HUDEP-2 (cell line): ENCODE results near the gene MPHOSPH9.
"Not testable (repeated sequence)": the region's sequence is repeated elsewhere in the genome, so short reads cannot be mapped to it uniquely, and the experiment has no call there.

Experiments
- DNase-seq, 76 experiments: peaks; one replicate each; lab custom pipeline; 2025; ENCODE audit not compliant: unreplicated experiment in 76 of 76; lab: John Stamatoyannopoulos, UW

Gene MPHOSPH9

DNA sequence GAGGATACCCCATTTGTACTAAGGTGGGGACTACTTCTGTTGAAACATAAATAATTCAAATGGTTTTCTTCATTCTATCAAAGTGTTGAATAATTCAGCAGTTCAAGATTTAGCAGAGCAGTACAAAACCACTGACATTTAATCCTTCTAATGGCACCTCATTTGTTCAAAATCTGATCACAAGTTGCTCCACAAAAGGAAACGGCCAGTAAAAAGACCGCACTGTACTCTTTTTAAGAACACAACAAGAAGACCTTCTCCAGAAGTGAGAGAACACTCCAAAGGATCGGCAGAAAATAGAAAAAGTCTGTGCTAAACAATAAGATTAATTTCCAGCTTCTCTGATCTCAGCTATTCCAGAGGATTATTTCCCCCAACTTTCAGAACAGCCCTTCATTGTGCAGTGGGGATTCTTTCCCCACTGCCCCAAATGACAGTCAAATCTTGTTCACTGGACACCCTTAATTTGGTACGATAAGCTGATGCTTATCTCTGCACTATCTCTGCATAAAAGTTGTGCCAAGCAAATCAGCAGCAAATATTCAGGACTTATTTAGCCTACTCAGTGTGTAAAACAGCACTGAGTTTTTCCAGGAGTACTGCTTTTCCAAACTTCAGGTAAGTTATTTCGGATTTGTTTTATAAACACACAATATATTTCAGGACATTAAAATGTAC lies 5.2 kb downstream of the MPHOSPH9 start:
- no peak for DNase-seq

DNA sequence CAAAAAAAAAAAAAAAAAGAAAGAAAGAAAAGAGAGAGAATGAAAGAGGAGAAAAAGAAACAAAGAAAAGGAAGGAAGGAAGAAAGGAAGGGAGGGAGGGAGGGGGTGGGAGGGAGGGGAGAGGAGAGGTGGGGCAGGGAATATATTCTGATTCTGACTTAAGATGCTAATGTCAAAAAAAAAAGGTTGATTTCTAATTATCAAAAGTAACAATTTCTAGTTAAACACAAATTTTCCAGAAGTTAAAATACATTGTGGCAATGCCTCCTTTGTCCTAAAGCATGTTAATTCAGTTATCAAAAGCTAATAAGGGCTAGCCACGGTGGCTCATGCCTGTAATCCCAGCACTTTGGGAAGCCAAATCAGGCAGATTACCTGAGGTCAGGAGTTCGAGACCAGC lies 7.5 kb downstream of the MPHOSPH9 start:
- no peak for DNase-seq

DNA sequence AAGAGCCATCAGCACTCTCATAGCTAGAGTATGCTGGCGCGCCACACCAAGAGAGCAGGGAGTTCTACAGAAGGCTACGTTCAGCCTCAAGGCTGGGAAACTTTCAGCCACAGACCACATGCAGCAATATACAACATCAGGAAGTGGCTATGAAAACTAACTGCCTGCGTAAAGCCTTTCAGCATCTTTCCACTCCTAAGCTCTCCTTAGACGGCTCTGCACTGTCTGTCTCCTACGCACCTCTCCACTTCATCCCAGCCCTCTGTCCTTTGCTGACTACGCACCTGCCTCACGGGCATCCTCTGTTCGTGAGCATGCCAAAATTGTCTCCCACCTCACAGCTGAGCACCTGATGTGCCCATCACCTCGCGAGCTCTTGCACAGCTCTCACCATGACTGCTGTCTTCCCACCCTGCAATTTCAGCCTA lies 9.7 kb downstream of the MPHOSPH9 start:
- DNase-seq = no peak

DNA sequence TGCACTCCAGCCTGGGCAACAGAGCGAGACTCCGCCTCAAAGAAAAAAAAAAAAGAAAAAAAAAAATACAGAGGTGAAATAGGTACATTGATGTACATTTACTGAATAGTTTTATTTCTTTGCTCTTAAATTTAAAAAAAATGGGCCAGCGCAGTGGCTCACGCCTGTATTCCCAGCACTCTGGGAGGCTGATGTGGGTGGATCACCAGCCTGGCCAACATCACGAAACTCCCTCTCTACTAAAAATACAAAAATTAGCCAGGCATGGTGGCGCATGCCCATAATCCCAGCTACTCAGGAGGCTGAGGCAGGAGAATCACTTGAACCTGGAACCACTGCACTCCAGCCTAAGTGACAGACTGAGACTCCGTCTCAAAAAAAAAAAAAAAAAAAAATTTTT lies 25.1 kb downstream of the MPHOSPH9 start:
- DNase-seq = not testable (repeated sequence)

DNA sequence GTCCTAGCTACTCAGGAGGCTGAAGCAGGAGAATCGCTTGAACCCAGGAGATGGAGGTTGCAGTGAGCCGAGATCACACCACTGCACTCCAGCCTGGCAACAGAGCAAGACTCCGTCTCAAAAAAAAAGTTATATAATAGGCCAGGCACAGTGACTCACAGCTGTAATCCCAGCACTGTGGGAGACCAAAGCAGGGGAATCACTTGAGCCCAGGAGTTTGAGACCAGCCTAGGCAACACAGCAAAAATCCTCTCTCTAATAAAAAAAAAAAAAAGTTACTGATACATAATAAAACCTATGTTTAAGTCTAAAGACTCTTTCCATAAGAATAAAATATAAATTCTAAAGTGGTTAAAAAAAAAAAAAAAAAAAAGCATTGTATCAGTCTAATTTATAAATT lies 26.1 kb downstream of the MPHOSPH9 start:
- not testable (repeated sequence) for DNase-seq

DNA sequence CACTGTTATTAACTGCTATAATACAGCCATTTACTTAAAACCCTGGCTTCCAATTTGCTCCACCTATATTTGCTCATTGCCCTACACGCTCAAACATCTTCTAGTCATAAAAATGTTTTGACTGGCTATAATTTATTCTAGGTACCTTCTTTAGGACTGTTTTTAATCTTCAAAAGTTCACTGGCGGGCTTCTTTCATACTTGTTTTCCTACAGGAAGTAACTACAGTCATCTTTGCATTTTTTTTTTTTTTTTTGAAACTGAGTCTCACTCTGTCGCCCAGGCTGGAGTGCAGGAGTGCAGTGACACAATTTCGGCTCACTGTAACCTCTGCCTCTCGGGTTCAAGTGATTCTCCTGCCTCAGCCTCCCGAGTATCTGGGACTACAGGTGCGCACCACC lies 32.5 kb downstream of the MPHOSPH9 start:
- no peak for DNase-seq

DNA sequence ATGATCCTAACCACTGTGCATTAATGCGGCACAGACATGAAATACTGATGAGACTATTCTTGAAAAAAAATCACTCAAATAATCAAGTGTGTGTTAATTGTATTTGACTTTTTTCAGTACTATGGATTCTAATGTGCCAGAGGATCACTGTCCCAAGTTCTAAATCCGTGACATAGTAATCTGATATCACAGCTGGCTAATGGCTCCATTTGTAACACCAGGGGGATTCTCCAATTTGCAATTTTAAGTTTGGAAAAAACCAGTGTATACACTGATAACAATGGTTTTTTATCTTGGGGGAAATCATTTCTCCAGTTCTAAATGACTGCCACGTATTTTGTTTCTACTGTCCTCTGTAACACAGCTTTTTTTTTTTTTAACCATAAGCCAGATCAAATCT lies 33.0 kb downstream of the MPHOSPH9 start:
- no peak for DNase-seq

DNA sequence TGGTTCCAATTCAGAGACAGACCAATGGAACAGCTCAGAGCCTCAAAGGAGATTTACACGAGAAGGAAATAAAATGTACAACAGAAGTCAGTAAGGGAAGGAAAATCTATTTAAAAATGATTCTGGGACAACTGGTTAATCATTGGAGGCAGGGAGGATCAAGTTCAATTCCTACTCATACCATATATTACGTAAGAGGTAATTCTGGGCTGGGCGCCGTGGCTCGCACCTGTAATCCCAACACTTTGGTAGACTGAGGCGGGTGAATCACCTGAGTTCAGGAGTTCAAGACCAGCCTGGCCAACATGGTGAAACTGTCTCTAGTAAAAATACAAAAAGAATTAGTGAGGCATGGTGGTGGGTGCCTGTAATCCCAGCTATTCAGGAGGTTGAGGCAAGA lies 45.3 kb downstream of the MPHOSPH9 start:
- no peak for DNase-seq

DNA sequence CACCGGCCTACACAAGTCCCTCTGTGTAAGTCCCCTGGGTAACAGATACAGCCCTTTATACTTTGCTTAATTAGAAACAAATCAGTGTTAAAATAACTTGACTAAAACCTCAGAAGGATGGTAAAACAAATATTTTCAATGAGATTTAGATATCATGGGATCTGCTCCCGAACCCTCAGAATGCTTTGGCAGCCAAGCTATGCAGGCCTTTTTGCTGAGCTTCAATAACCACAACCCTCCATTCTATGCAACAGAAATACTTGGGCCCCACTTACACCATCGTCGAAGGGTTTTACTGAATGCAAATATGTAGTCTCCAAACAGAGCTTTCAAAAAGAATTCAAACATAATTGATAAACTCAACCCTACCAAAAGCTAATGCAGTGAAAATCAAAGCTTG lies 52.8 kb downstream of the MPHOSPH9 start:
- no peak for DNase-seq

DNA sequence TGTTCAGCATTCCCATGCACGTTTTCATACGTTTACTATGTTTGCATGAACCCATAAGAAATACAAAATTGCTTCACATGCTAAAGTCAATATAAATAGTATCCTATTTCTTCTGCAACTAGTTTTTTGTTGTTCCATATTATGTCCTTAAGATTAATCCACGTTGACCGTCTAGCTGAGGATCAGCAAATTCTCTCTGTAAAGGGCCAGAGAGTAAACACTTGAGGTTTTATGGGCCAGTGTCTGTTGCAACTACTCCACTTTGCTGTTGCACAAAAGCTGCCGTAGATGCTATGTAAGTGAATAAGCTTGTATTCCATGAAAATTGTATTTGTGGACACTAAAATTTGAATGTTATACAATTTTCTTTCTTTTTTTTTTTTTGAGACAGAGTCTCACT lies 61.0 kb downstream of the MPHOSPH9 start:
- no peak for DNase-seq

DNA sequence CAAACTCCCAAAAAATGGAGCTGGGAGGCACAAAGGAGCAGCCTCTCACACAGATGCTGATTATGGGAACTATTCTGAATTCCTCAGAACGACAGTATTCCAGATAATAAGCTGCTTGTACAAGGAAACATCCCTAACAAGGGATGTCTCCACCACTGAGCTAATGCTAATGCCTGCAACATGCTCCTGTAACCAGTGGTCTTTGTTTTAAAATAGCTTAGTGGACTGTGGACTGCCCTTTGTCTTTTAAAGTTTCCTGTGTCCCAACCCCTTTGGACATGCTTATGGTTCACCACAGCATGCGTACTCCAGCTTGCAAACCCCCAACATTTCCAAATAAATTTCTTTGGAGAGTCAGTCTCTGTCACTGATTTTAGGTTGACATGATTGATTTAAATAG lies 65.6 kb downstream of the MPHOSPH9 start:
- DNase-seq = no peak

DNA sequence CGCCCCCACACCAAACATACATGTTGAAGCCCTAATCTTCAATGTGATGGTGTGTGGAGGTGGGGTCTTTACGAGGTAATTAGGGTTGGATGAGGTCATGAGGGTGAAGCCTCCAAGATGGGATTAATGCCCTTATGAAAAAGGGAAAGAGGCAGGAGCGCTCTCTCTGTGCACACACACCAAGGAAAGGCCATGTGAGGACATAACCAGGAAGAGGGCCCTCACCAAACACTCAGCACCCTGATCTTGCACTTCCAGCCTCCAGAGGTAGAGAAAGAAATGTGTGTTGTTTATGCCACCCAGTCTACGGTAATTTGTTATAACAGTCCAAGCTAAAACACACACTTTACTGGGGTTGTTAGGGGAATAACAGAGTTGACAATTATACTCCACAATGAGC lies 67.4 kb downstream of the MPHOSPH9 start:
- DNase-seq = no peak

DNA sequence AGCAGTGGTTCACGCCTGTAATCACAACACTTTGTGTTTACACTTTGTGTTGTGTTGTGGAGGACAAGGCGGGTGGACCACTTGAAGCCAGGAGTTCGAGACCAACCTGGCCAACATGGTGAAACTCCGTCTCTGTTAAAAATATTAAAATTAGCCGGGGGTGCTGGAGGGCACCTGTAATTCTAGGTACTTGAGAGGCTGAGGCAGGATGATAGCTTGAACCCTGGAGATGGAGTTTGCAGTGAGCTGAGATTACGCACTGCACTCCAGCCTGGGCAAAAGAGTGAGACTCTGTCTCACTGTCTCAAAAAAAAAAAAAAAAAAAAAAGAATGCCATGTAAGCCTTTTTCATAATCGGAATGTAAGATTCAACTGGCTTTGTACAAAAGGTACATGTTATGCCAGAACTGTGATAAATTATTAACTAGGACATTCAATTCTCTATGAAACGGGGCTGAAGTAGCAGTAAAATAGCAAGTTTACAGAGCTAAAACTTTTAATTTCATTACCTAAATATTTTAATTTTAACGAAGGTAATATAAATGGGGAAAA lies 68.2 kb downstream of the MPHOSPH9 start:
- no peak for DNase-seq

DNA sequence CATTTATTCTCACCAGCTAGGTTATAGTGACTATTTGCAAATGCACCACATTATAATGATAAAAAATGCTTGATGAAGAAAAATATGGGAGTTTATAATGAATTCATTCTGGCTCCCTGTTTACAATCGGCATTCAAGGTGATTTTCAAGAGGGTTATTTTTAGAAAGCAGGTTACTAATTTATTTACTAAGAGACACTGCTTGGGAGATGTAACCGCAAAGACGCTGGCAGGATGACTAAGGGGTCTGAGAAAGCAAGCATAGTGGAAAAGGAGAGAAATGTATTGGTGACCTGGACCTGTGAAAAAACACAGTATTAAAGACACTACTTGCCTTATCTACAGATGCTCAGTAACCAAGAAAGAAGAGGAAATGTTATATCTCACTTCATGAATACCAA lies 68.7 kb downstream of the MPHOSPH9 start:
- no peak for DNase-seq

DNA sequence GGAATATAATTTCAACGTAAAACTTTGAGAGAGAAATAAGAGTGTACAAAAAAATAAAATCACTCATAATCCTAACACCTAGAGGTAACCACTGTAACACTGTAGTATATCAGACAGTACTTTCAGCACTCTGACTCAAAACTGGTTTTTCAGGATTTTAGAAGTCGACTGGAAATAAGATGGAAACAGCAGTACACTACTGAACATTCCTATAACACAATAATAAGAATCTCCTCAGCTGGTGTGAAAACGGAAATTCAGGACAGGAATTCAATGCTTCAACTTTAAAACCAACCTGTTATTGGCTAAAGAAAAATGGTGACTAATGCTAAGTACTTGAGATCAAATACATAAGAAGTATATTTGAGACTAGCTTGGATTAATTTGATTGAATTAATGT lies 69.7 kb downstream of the MPHOSPH9 start:
- no peak for DNase-seq

DNA sequence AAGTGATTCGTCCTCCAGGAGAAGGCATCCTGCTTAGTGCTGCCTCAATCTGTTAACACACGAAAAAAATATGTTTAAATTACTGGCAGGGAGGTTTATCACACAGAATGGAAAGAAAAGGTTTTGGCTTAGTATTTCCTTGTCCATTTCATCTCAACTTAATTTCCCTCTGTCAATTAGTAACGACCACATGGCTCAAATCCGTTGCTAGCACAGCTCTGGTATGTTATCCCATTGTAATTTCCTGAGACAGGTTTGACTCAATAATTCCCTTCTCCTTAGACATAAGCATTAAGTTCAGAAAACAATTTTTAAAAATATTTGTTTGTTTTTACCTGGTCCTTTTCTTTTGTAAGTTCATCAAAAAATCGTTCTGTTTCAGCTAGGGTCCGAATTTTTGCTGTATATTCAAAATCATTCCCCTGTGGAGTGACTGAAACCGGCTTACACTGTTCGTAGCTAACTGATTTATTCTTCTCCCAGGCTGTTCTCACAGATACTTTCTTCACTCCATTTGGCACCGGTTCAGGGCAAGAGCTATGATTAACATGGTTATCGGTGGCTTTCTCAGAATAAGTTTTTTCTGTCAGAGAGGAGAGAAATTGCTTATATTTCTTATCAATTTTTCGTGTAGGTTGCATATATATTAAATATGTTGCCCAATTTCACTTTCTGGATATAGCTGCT lies 72.0 kb downstream of the MPHOSPH9 start:
- DNase-seq = no peak

DNA sequence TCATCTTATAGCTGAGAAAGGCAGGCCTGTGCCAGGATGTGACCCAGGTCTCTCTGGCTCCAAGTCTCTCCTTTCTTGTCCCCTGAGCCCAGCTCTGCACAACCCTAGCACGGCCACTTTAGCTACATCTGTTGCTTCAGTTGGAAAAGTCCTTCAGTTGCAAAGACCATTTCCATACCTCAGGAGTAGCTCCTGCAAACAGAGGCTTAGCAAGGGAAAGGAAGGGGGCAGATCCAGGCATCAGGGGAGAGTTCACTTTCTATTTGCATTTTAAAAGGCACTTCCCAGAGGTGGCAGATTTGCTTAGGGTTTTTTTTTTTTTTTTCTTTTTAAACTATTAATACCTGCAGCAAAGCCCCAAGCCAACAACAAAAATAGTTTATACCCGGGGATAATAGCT lies 79.0 kb downstream of the MPHOSPH9 start:
- no peak for DNase-seq

DNA sequence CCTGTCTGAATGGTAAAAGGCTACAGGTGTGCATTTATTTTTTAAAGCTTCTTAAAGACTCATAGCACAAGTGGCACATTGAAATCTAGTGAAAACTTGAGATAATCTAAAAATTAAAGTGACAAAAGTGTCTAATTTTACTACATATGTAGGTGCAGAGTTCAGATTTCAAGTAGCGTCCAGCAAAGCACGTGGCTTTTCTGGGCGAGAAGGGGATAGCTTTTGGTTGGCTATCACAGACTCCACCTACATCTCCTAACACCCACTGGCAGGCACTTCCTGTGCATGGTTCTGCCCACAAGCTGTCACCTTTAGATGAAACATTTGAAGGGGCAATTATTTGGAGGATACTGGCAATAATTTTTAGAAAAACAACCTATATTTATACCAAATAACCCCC lies 80.1 kb downstream of the MPHOSPH9 start:
- no peak for DNase-seq

DNA sequence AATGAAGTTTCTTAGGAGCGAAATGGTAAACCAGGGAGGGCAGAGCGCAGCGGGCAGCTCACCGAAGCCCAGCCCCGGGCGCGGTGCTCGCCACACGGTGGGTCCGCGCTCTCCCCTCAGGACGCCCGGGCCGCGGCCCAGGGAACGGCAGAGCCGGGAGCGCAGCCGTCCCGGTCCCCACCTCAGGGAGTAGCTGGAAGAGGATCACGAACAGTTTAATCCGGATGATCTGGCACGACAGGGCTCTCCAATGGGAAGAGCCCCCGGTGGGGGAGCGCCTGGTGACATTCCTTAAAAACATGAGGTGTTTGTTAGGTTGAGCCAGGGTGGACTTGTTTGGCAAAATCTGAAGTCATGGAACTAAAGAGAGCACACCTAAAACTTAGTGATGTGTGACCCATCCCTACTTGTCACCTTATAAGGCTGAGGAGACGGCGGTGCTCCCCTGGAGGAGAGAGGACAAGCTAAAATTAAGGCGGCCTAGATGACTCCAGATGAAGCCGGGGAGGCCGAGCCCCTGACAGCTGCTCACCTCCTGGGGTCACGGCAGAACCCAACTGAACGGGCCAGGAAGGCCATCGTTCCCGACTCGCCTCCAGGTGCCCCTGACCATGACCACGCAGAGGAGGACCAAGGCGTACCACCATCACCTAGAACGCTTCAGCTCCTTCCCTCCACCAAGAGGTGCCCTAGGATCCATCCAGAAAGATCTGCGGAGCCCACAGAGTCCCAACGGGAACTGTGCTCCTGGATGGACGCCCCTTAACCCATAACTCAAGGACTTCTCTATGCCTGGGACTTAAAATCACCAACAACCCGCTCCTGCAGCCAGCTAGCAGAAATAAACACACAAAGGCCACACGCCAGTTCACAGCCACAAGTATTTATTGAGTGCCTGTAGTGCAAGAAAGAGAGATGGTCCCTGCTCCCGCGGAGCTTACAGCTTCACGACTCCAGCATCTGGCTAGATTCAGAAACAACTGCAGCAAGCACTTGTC lies 81.2 kb downstream of the MPHOSPH9 start:
- DNase-seq = no peak

DNA sequence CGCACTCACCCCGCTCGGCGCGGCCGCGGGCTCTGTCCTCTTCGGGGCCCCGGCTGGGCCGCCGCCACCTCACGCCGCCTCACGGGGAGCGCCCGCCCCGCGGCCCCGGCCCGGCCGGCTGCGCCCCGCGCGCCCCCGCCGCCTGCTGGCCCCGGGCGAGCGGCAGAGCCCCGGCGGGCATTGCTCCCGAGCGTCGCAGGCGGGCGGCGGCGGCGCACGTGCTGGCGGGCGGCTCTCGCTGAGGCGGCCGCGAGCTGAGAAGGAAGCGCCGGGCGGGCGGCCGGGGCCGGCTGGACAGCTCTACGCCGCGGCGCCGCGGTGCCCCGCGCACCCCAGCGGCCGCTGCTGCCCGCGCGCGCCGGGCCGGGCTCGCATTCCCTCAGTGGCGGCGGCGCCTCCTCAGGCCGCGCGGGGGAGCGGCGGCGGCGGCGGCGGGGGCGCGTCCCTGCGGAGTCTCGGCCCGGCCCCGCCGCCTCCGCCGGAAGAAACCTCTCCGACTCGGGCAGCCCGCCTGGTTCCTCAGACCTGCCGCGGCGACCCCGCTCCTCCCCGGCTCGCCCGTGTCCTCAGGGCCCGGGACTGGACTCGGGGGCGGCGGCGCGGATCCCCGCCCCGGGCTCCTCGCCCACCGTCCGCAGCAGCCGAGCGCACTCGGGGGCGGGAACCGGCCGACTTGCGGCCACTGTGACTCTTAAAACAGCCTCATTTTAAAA lies 82.0 kb downstream of the MPHOSPH9 start, which contains the start of gene PITPNM2:
PITPNM2 (minus strand) TSS at position 347 of the 713 bp plus-strand sequence. CDS start 116,500 bp downstream, outside the sequence.
- peak in 24 of 76 experiments; percentile 9 to 48 (median 27) for DNase-seq
